HG02870 (cell line): ENCODE measurements around the gene LYSMD1.

ENCODE experiments used
- ATAC-seq: cut with Tn5 transposase; IDR thresholded peaks from one replicate; pipeline ENCODE4 v1.9.1; 2021; ENCODE audit warnings: mild to moderate bottlenecking, moderate library complexity; ENCODE audit not compliant: unreplicated experiment

Gene LYSMD1

GRCh38 chr1:151176514-151177045 is 10.9 kb upstream of the LYSMD1 start:
- no peak for ATAC-seq

GRCh38 chr1:151175863-151176262 is 10.2 kb upstream of the LYSMD1 start, which contains the start of gene TMOD4:
Gene TMOD4 (minus strand): TSS chr1:151175981. CDS start chr1:151174875, 1,106 bp downstream.
- ATAC-seq: no peak

- ATAC-seq: no peak
These were observed 9.5 kb upstream of the LYSMD1 start for GRCh38 chr1:151175041-151175741.

DNA sequence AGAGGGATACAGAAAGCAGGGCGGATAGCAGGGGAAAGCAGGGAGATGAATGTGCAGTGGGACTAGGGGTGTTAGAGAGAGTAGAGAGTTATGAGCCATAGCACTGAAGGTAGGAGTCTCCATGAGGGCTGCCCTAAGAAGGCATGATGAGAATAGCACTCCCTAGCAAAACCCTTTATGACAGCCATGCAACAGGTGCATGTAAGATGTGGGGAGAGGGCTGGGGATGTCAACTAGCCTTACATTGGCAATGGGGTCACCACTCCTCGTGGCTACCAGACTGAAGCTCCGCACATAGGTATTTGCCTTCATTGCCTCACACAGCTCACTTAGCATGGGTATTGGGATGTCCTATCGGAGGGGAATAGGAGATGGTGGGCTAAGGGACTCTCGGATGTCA is 5.5 kb upstream of the LYSMD1 start:
- ATAC-seq: no peak

DNA sequence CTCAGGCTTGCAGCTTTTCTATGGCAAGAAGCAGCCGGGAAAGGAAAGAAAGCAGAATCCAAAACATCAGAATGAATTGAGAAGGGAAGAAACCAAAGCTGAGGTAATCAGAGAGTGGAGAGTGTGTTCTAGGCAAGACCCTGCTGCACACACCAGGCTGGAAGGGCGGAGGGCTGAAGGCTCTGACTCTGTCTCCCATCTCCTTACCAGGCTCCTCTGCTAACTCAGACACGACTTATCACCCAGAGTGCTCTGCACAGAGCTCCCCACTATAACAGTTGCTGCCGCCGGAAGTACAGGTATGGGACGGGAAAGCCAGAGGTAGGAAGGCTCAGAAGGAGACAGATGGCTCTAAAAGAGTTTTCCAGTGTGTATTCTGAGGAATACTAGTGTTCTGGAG is 1.4 kb upstream of the LYSMD1 start:
- ATAC-seq: no peak

- no peak for ATAC-seq
These were observed 829 bp upstream of the LYSMD1 start for GRCh38 chr1:151166505-151166956.

- ATAC-seq: peak; percentile 13
These were observed 393 bp downstream of the LYSMD1 start for GRCh38 chr1:151165281-151165737.

GRCh38 chr1:151164732-151165280 is 896 bp downstream of the LYSMD1 start:
- no peak for ATAC-seq

DNA sequence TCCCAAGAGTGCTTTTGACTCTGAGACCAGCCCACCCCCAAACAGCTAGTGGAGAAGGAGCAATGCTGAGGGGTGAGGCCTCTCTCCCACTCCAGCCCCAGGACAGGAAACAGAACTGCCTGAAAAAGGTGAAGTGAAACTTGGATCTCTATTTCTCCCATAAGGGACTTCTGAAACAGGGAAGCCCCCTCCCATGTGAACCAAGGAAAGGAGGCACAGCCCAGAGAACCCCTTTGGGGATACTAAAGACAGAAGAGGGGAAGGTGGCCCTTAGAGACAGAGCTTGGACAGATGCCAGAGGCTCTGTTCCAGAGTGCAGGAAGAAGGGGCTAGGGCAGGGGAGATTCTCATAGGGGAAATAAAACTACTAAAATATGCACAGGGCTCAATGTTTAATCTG is 6.3 kb downstream of the LYSMD1 start:
- ATAC-seq: no peak

DNA sequence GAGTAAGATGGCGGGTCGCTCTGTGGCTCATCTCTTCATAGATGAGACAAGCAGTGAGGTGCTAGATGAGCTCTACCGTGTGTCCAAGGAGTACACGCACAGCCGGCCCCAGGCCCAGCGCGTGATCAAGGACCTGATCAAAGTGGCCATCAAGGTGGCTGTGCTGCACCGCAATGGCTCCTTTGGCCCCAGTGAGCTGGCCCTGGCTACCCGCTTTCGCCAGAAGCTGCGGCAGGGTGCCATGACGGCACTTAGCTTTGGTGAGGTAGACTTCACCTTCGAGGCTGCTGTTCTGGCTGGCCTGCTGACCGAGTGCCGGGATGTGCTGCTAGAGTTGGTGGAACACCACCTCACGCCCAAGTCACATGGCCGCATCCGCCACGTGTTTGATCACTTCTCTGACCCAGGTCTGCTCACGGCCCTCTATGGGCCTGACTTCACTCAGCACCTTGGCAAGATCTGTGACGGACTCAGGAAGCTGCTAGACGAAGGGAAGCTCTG is 6.9 kb downstream of the LYSMD1 start:
- ATAC-seq: no peak

DNA sequence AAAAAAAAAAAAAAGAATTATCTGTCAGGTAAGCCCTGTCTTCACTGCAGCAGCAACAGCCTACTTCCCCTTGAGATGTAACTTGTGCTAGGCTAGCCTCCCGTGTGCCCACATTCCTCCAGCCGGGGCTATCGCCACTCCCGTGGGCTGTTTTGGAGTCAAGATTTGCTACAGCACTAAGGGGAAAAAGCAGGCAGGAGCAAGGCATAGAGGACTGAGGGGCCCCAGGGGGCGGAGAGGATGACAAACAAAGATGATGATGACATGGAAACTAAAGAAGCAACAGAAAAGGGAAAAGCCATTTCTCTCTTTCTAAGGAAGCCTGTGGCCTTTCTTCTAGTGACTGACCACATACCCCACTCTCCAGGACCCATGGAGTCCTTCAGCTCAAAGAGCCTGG is 7.4 kb downstream of the LYSMD1 start:
- no peak for ATAC-seq

DNA sequence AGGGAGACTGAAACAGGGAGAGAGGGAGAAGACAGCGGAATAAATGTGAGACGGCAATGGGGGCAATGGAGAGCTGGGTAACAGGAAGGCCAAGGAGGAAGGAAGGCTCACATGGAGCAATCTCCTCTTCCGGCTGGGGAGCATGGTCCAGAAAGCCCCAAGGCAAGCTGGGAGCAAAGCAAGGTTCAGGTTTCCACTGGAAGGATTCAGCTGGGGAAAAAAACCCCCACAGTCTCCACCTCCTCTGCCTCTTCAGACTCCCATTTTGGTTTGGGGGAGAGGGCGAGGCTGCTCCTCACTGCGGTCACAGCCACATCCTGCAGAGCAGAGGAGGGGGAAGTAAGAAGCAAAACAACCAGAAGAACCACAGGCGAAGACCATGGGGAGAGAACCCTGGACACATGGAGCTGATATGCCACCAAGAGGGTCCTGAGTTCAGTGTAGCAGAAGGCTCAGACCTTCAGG is 8.6 kb downstream of the LYSMD1 start:
- ATAC-seq: no peak

DNA sequence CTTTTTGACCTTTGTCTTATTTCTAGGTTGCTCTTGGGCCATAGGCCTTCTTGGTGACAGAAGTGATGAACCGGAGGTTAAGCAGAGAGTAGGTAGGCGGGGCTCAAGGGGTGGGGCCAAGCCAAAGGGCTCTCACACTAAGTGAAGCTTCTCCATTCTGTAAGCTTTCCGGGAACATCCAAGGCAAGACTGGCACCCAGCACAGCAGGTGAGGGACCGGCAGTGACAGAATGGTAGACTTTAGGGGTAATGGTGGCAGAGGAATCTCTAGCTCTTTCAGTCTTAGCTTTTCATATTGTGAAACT is 9.2 kb downstream of the LYSMD1 start, which contains the start of gene TNFAIP8L2:
Gene TNFAIP8L2 (plus strand): TSS at position 135 of the 305 bp plus-strand sequence. CDS start 2,049 bp downstream, outside the sequence.
- peak; percentile 47 for ATAC-seq

DNA sequence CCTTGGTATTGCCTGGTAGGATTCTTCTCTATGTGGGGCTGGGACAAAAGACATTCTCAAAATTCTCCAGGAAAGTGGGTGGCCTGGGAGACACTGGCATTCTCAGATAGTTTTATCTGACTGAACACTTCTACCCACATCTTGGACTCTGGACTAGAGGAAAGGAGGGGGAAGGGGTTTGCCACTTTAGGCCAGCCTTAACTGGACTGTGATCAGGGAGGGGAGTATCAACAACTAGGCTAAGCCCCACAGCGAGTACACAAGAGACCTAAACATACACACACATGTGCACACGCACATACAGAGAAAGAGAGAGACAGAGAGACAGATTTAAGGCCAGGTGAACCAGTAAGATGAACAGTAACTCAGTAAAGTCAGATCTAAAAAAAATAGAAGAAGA is 18.0 kb downstream of the LYSMD1 start:
- no peak for ATAC-seq

DNA sequence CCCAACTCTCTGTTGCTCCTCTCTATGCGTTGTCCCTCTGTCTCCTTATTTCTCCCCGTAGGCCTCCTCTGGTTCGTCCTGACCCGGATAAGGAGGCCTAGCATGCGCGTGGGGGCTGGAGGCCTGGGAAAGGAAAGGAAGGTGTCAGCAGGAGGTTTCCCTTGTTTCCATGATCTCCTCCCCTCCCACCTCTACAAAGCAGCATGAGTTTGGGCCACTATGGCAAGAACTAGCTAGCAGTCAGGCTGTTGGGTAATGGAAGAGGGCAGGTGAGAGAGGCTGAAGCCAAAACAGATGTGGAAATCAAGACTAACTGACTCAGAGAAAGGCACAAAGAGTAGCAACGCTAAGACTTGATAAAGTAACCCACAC is 18.6 kb downstream of the LYSMD1 start:
- no peak for ATAC-seq

DNA sequence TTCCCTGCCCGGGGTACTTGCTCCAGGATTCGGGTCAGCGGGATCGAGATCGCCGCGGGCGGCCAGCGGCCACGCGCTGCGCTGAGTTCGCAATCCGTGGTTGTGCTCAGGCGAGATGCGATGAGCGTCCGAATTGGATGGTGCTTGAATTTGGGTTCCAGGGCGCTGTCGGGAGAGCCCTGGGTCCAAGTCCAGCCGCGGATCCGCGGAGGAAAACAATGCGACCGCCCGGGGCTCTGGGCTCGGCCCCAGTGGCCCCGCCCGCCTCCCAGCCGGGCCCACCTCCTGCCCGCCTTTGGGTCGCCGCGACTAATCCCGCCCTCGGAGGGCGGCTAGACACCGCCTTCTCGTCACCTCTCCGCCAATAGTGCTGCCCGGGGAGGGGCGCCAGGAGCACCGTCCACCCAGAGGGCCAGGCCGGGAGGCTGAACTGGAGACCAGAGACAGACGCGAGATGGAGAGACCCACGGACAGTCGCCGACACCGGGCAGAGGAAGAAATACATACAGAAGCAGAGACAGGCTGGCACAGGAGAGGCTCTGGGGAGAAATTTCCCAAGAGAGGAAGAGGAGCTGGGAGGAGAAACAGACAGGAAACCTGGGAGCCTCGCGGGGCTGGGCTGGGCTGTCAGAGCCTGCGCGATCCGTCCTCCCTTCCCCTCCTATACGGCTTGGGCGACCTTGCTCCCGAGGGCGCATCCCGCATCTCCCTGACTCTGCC is 19.1 kb downstream of the LYSMD1 start, which contains the start of gene SEMA6C:
Gene SEMA6C (minus strand): TSS at position 220 of the 720 bp plus-strand sequence. CDS start 4,010 bp downstream, outside the sequence.
- peak; percentile 98 for ATAC-seq

GRCh38 chr1:151146072-151146411 is 19.7 kb downstream of the LYSMD1 start:
- no peak for ATAC-seq

- no peak for ATAC-seq
These were observed 20.2 kb downstream of the LYSMD1 start for GRCh38 chr1:151145304-151146071.

- no peak for ATAC-seq
These were observed 21.0 kb downstream of the LYSMD1 start for GRCh38 chr1:151144474-151145303.

DNA sequence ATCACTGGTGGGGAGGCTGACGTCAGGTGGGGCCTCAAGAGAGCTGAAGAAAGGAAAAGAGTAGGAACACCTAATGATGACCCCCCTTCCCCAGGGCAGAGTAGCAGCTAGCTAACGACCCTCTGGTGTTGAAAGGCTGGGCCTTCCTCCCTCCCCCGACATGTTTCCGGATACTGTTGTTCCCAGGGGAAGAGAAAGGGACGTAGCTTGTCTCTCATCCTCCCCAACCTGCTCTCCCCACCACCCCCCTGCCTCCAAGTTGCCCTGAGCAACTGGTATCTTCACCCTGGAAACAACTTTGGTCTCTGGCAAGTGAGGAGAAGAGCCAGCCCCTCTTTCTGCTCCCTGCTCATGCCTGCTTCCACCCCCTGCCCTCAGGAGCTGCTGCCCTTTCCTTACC is 21.7 kb downstream of the LYSMD1 start:
- no peak for ATAC-seq
